RPMI7951 (cell line): Measurements from ENCODE around the gene RALGAPA2. TPM values are rescaled to one million over a fixed set of nuclear protein-coding genes. Genes with fewer than 3 reads are reported as not detected.

Experiments used
- DNase-seq: peaks from one replicate; pipeline ENCODE4 v3.0.0-alpha.2; 2012; ENCODE audit warnings: low read depth
- total RNA-seq: library from RNA; depleted of rRNA; stranded (reverse); fragments of >200 nt; shearing (Covaris generic); gene quantifications from 2 replicates; pipeline ENCODE4 v1.2.3, GENCODE V29; 2014

Gene RALGAPA2
- total RNA-seq, 1 experiment from 2014 or later, result 7.2 TPM

GRCh38 chr20:20683481-20684321, 28.7 kb downstream of the RALGAPA2 start:
- no peak for DNase-seq

DNA sequence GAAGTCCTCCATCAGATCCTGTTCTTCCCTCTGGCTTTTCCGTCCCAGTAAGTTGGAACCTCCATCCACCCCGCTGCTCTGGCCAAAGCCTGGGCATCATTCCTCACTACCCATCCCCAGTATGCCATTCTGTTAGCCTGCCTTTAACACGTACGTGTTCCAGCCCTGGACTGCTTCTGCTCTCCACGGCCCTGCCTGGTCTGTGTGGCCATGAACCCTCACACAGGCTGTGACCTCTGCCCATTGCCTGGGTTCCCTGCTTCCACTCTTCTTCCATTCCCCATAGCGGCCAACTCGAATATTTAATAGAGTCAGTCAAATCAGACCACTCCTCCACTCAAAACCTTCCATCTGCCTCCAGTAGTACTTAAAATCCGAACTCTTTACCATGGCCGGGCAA, 29.4 kb downstream of the RALGAPA2 start:
- no peak for DNase-seq

DNA sequence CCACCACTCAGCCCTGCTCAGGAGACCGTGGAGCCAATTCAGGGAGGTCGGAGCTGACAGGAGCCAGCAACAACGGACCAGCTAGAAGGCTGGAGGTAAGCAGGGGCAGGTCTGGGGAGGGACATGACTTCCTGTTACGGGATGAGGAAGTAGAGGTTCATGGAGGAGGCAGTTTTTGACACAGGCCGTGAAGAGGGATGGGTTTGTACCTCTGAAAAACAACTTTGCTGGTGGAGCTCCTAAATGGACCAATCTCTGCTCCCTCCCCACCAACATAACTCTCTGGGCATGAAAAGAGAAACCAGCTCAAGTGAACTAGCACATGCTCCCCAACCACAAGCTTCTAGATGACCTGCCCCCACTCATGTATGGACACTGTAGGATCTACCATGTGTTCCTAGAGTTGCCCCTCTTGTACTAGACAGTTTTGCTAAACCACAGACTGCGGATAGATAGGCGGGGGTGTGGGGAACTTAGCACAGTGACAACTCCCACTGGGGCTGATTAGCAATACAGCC, 31.4 kb downstream of the RALGAPA2 start:
- DNase-seq, result no peak

GRCh38 chr20:20679316-20679715, 33.1 kb downstream of the RALGAPA2 start:
- no peak for DNase-seq

GRCh38 chr20:20677186-20677585, 35.3 kb downstream of the RALGAPA2 start:
- peak; percentile 56 for DNase-seq

GRCh38 chr20:20668639-20669038, 43.8 kb downstream of the RALGAPA2 start:
- peak; percentile 59 for DNase-seq

DNA sequence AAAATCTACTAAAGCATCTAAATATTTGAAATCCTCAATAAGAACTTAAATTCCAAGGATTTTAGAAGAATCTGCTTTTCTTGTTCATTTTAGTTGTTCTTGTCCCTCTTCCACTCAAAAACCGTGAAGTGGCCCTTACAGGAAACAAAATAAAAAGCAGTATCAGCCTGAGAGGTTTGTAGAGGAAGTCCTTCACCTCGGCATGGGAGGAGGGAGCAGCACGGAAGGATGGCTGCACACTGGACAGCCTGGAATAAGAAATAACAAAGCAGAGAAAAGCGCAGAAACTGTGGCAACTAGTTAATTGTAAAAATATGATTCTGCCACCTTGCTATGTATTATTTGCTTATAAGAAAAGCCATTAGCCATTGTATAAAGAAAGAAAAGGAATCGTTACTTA, 46.1 kb downstream of the RALGAPA2 start:
- DNase-seq, result no peak

- DNase-seq, result no peak
Measured at GRCh38 chr20:20665606-20666332, 46.7 kb downstream of the RALGAPA2 start.

GRCh38 chr20:20664795-20665589, 47.5 kb downstream of the RALGAPA2 start:
- peak; percentile 39 for DNase-seq

DNA sequence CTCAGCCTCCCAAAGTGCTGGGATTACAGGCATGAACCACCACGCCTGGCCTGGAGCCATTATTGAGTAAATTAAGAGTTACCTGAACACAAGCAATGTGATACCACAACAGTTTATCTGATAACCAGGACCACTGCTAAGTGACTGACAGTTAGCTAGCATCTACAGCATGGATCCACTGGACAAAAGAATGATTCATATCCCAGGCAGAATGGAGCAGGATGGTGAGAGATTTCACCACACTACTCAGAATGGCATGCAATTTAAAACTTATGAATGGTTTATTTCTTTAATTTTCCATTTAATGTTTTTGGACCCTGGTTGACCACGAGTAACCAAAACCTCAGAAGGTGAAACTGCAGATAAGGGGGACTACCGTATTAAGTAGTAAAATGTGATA, 48.6 kb downstream of the RALGAPA2 start:
- peak; percentile 22 for DNase-seq

DNA sequence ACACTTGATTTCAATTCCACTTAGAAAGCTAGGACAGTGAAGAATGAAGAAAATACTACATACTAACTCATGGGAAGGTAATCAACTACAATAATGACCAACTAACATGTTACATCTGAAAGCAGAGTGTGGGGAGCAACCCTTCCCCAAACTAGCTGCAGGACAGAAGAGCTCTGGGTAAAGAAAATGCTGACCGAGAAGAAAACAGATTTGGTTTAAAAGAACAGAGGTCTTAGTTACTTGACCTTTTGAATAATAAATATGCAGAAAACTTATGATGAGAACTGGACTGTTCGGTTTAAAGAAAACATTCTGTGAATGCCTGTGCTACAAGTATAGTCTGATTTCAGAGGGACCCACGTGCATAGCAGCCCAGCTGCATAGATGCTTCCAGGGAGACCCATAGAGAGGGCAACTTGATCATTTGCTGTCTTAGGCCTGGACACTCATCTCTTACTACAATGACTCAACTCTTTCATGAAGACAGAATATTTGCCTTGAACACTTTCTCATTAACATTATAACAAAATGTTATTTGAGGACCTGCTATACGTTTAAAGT, 53.5 kb downstream of the RALGAPA2 start:
- DNase-seq, result no peak

DNA sequence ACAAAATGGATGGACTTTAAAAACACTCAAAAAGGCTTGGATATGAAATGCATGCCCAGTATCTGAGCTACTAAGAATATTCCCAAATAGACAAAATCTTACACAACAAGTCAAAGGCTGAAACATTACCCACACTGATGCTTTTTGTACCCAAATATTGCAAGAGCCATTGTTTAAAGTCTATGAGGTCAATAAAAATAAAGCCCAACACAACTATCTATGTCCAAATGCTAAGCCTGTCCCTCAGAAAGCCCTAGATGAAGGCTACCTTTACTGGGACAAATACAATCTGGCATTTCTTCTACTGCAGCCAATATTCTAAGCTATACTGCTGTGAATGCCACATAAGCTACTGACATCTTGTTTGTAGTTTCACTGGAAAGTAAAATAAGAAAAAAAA, 54.3 kb downstream of the RALGAPA2 start:
- DNase-seq, result no peak

DNA sequence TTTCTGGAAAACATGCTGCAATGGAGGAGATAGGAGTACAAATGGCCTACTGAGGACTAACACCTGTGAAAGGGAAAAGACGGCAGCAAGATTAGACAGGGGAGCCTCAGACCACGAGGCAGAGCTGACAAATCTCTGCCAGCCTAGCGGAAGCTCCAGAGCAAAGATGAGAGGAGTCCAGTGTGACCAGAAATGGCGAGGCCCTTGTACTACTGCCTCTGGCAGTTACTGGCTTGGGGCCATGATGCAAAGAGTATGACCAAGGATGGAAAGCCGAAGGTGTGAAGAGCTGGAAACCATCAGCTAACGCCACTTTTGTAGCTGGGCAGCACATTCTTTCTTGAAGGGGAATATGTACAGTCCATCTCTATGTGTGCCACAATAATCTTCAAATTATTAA, 55.4 kb downstream of the RALGAPA2 start:
- DNase-seq, result no peak

GRCh38 chr20:20655883-20656282, 56.6 kb downstream of the RALGAPA2 start:
- DNase-seq, result no peak

DNA sequence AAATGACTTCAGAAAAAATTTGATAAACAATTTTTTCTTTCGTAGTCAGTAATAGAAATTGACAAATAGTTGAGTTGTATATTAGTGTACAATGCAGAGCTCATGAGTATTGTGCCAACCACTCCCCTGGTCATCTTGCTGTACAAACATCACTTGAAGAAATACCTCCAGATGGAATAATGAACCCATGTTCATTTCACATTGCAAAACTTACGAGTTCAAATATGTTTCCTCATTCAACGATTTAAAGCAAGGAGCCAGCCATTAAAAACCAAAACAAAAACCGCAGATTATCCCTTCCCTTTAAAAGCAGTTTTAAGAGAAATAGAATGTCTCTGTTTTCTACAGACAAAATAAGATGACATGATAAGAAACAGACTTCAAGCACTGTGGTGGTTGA, 62.5 kb downstream of the RALGAPA2 start:
- no peak for DNase-seq

DNA sequence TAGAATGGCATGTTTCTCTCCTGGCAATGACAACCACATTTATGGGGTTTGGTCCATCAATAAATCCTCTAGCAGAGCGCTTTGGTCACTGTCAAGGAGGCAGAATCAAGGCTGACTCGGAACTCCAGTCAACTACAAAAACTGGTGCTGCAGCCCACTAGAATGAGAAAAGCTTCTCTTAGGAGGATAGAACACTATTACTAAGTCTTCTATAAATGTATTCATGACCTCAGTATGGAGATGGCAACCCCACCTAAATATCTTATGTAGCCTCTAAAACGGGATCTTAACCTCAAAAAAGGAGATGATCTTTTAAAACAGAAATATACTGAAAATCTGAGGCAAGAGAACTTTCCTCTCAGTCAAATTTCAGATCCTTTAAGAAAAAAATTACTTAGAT, 68.5 kb downstream of the RALGAPA2 start:
- DNase-seq, result no peak

DNA sequence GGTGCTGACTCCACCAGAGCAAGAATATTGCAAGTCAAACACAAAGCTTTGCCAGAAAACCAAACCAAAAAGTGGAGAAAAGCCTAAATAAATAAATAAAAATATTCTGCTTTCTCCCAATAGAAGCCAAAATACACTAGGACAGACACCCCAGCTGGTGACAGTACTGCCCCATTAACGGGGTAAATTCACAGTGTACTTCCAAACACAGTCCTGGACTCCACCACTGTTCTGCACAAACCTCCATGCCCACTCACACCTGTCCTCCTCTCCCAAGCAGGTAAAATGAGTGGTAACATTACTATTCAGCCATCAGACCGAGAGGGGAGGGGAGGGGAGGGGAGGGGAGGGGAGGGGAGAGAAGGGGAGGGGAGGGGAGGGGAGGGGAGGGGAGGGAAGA, 70.7 kb downstream of the RALGAPA2 start:
- no peak for DNase-seq

GRCh38 chr20:20638878-20639277, 73.6 kb downstream of the RALGAPA2 start:
- DNase-seq, result no peak

DNA sequence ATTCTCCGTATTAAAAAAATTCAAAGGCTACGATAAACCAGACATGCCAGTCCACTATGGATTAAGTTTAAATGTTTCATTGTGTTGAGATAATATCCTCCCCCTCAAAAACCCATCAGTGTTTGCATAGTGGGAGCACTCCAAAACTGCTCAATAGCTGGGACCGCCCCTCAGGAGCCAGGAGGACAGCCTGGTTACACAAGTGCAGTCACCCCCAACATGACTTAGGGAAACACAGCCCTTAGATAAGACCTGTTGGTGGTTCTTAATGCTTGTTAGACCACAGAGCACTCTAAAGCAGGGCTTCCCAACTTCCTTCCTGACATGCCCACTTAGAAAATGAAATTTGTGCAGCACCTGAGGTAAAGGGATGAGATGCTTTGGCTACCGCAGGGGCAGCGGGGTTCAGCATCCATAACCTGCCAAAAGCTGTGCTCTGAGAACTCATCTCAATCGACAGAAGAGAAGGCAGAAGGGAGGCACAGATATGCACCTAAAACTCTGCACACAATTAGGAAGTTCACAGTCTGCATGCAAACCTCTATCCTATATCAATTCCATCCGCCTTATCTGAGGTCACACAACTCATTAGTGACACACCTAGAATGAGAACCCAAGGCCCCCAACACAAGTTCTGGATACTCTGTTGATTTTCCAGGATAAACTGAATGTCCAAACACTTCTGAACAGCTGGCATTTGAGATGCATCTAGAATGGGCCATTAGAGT, 74.3 kb downstream of the RALGAPA2 start:
- DNase-seq, result no peak

GRCh38 chr20:20635006-20635405, 77.4 kb downstream of the RALGAPA2 start:
- no peak for DNase-seq

DNA sequence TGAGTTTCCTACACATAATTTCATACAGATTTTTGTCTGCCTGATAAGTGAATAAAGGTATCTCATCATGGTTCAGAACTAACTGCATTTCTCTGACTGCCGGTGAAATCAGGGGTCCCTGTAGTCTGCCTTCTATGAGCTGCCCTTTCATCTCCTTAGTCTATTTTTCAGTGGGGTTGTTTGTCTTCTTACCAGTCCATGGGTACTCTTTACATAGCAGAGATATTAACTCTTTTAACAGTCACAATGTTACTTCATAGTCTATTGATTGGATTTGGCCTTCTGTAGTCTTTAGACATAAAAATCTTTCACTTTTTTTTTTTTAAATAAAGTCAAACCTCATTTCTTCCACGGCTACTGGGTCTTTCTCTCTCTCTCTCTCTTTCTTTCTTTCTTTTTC, 79.8 kb downstream of the RALGAPA2 start:
- no peak for DNase-seq
